ENCODE measurements around the gene GINS1.
"Not testable (repeated sequence)": the region's sequence is repeated elsewhere in the genome, so short reads cannot be mapped to it uniquely, and the experiment has no call there.

Gene GINS1

DNA sequence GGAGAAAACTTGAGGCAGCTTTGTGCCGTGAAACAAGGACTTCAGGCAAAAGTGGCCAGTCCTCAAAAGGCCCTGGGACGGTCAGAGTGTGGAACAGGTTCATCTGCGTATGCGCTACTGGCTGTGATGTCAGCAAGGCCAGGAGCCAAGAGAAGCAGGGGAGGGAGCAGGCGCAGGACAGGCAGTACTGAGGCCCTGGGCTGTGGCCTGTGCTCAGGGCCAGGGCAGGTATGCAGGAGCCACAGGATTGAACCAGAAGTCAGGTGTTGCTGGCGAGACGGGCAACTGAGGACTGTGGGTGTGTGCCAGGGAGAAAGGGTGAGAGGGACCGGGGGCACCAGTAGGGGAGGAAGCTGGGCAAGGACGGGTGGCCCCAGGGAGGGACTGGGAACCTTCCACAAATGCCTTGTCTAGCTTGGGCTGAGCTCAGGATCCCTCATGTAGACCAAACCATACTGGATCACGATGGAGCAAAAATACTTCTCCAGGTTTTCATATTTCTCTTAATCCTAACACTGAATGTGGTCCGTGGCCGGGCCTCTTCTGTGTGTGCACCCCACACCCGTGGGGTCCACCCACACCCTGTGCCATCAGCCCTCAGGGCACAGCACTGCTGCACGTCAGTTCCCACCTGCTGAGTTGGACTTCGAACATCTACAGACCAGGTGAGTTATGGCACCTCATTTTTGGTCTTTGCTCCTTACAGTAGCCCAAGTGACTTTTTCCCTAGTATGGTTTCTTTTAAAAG, 46.9 kb downstream of the GINS1 start:
- no peak for DNase-seq (ENCODE audit: low read depth)

GRCh38 chr20:25457886-25458680, 50.6 kb downstream of the GINS1 start:
- DNase-seq (ENCODE audit: low read depth), result no peak

- no peak for DNase-seq (ENCODE audit: low read depth)
Measured at GRCh38 chr20:25459111-25459830, 51.8 kb downstream of the GINS1 start.

DNA sequence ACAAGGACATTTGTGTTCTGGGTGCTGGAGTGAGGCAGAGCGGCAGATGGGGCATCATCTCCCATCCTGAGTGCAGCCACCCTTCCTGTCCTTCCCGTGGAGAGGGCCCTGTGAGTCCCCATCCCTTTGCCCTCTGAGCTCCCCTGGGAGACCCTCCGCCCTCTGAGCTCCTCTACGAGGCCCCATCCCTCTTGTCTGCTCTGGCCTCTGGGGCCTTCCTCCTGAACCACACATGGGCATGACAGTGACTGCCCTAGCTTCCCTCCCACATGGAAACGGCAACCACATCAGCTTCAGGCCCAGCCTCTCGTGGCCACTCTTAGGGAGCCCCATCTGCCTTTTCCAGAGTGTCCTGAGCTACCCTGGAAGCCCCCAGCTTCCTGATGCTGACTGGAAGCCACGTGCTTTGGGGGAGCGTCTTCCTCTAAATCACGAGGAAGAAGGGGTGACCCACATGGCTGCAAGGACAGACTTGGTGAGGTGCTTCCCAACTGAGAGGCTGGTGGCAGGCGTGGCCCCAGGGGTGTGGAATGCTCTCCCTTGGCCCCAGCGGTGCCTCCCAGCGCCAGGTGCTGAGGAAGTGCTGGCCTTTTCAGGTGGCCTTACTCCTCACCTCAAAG, 52.6 kb downstream of the GINS1 start:
- no peak for DNase-seq (ENCODE audit: low read depth)

GRCh38 chr20:25460566-25461280, 53.2 kb downstream of the GINS1 start:
- DNase-seq (ENCODE audit: low read depth), result no peak

GRCh38 chr20:25461281-25461650, 53.8 kb downstream of the GINS1 start:
- DNase-seq (ENCODE audit: low read depth), result no peak

DNA sequence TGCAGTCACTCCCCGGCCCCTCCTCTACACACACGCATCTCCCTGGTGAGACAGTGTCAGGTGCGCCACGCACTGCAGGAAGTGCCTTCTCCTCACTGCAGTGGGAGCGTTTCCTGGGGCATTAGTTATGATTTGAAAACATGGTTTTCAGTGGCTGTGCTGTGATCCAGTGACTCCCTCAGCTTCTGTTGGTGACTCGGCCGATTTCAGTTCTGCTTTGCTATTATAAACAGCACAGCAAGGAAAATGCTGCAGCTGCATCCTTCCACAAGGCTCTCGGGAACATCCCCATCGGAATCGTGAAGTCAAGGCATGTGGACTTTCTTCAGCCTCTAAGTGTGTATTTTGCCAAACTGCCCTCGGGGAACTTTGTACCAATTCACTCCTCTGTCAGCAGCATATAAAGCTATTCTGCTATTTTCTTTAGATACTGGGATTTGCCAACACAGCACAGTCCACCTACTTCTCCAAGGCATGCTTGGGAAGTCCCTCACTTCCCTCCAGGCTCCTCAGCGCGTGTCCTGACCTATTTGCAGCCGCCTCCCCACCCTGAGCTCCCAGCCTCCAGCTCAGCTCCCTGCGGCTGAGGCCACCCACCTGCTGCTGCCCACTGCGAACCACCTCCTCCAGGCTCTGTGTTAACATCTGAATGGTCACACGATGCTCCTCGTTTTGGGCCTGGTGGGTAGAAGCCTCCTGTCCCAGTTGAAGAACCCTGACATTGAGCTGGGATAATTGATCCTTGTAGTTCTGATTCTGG, 54.5 kb downstream of the GINS1 start:
- no peak for DNase-seq (ENCODE audit: low read depth)

GRCh38 chr20:25464501-25465242, 57.2 kb downstream of the GINS1 start:
- no peak for DNase-seq (ENCODE audit: low read depth)

DNA sequence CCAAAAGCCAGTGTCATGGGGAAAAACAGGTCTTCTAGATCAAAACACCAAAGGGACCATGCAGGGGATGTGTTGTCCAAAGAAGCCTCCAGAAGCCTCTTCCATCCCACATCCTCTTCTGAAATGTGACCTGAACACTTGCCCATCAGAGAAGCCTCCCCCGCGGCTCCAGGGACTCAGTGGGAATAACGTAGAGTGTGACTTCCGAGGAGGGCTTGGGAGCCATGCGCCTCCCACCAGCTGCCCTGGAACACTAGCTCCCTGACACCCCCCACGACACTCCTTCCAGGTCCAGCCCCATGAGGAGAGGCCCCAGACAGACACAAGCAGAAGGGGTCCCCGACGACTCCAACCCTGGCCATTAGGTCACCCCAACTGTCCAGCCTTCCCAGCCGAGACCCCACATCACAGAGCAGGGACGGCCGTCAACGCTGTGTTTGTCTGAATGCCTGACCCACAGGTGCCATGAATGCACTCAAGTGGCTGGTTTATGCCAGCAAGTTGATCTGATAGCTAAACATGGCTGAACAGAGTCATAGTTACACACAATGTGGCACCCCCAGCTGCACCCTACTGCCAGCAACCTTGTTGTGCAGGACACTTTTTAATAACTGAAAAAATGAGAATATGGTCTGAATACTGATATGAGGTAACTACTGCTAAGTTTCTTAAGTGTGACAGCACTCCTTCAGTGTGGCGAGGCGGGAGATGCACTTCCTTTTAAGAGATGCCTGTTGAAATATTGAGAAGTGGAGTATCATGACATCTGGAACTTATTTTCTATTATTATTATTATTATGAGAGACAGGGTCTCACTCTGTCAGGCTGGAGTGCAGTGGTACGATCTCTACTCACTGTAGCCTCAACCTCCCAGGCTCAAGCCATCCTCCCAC, 58.0 kb downstream of the GINS1 start:
- DNase-seq (ENCODE audit: low read depth), result no peak

DNA sequence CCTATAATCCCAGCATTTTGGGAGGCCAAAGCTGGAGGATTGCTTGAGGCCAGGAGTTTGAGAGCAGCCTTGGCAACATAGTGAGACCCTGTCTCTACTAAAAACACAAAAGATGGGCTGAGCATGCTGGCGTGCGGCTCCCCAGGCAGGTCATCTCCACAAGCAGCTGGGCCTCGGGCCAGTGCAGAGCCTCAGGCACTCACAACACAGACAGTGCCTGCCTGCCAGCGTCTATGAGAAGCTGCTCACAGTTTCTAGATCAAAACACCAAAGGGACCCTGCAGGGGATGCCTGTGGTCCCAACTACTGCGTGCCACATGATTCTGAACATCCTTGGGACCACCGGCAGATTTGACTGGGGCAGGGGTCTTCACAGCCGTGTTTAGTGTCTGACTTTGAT, 59.4 kb downstream of the GINS1 start:
- DNase-seq (ENCODE audit: low read depth), result no peak

DNA sequence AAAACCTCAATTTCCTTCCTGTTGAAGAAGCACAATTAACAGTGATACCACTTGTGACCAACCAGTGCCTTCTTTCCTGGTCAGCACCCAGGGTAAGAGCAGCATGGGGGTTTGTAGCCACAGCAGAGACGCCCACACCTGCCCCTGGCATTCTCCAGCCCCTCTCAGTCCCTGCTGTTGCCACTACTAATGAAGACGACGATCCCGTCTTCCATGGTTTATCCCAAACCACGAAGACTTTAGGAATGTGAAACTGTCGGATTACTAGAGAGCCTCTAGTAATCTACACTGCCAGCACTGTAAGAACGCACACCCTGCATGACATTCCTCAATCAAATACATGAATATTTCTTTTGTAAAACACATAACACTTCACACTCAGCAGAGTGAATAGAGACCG, 60.0 kb downstream of the GINS1 start:
- no peak for DNase-seq (ENCODE audit: low read depth)

- no peak for DNase-seq (ENCODE audit: low read depth)
Measured at GRCh38 chr20:25468126-25469075, 60.9 kb downstream of the GINS1 start.

- DNase-seq (ENCODE audit: low read depth), result no peak
Measured at GRCh38 chr20:25469558-25469957, 62.1 kb downstream of the GINS1 start.

DNA sequence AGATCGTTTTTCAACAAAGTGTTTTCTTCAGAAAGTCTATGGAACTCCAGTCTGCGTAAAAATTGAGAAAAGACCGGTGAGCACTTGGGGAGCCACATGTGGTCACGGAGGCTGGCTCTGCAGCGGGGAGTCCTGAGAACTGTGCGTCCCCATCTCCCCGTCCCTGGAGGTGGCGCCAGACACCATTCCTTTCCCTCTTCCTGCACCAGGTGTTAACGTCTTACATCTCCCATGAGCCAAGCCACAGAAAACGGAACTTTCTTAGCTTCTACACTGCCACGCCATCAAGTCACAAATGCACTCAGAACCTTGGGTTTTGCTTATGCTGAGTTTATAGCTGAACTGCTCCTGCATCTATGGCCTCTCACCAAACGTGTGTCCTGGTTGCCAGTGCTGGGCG, 62.6 kb downstream of the GINS1 start:
- DNase-seq (ENCODE audit: low read depth), result no peak

DNA sequence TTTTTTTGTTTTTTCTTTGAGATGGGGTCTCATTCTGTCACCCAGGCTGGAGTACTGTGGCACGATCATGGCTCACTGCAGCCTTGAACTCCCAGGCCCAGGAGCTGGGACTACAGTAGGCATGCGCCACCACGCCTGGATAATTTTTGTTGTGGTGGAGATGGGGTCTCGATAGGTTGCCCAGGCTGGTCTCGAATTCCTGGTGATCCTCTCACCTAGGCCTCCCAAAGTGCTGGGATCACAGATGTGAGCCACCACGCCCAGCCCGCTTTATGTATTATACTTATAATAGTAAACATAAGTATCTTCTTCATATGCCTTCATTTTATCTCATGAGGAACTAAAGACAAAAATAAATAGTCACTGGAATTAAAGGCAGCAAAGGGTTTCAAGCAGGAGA, 63.5 kb downstream of the GINS1 start:
- DNase-seq (ENCODE audit: low read depth), result no peak

DNA sequence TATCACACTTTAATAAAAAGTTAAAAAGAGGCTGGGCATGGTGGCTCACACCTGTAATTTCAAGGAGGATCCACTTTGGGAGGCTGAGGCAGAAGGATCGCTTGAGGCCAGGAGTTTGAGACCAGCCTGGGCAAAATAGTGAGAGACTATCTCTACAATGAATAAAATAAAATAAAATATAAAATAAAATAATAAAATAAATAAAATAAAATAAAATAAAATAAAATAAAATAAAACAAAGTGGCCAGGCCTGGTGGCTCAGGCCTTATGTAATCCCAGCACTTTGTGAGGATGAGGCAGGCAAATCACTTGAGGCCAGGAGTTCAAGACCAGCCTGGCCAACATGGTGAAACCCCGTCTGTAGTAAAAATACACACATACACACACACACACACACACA, 65.8 kb downstream of the GINS1 start:
- DNase-seq (ENCODE audit: low read depth), result not testable (repeated sequence)

DNA sequence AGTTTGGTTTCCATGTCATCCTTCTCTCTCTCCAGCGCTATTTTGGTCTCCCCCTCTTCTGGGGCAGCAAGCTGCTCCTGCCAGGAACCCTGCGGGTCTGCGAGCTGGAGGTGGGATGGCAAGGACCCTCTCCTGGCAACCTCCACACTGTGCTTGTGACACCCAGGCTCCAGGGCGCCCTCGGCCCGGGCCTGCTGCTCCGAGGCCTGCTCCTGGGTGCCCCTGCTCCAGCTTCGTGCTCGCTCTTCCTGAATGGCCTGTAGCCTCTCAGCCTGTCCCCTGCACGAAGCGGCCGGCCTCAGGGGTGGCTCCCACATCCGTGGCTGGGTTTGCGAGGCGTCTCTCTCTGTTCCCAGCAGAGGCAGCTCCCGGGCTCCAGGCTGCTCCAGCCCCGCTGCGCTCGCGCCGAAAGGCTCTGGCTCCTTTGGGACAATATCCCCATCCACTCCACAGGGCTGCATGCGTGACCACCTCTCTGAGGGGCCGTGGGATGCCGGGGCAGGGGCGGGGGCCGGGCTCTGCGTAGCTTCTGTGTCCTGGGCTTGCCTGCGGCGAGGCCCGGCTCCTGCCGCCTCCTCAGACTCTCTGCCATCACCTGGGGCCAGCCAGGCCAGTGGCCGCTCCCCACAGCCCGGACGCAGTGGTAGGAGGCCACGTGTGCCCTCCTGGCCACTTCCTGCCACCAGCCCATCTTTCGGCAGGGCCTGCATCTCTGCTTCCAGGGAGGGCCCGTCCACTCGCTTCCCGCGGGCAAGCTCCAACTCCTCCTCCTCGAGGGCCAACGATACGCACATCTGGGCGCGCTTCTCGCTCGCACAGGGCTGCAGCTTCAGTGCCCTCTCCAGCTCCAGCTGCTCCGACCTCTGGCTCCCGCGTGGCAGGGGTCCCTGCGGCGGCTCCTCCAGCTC, 68.9 kb downstream of the GINS1 start:
- no peak for DNase-seq (ENCODE audit: low read depth)

All from GM04503 (cell line).